Kidney (tissue), 14 donors: ENCODE data around the gene SLC25A26. TPM values are rescaled to one million over a fixed set of nuclear protein-coding genes. Genes with fewer than 3 reads are reported as not detected.

Source experiments
- DNase-seq, 5 donors: peaks; one replicate each; pipeline ENCODE4 v3.0.0-alpha.2; 2013 to 2020
- FAIRE-seq: peaks from 2 replicates; lab custom pipeline; 2012; peaks lifted over from hg19 to GRCh38; lab: Jason Lieb, UNC
- H3K27ac ChIP-seq, 2 donors: one replicate each; pipeline ENCODE4 v1.7.0; 2013; ENCODE audit warnings: low read depth in 2 of 2, low read length in 2 of 2, inconsistent platforms in 1 of 2
- H3K27me3 ChIP-seq: one replicate; pipeline ENCODE4 v1.7.1; 2013; ENCODE audit warnings: low read length, inconsistent platforms; ENCODE audit not compliant: control insufficient read depth, insufficient read depth
- H3K36me3 ChIP-seq, 3 donors: one replicate each; pipeline versions ENCODE4 v1.7.0 to v1.7.1; 2013; ENCODE audit warnings: low read length in 3 of 3, control low read depth in 1 of 3, inconsistent platforms in 1 of 3; ENCODE audit not compliant: insufficient read depth in 3 of 3, control insufficient read depth in 2 of 3
- H3K4me1 ChIP-seq, 3 donors: one replicate each; pipeline versions ENCODE4 v1.7.0 to v1.7.1; 2013; ENCODE audit warnings: low read length in 3 of 3, inconsistent platforms in 1 of 3, low read depth in 1 of 3; ENCODE audit not compliant: control insufficient read depth in 2 of 3, insufficient read depth in 2 of 3
- H3K4me3 ChIP-seq, 3 donors: one replicate each; pipeline versions ENCODE4 v1.7.0 to v1.8.1; 2013; ENCODE audit warnings: low read length in 3 of 3, control low read depth in 1 of 3, inconsistent platforms in 1 of 3
- H3K9ac ChIP-seq, 3 donors: one replicate each; pipeline versions ENCODE4 v1.7.0 to v1.7.1; 2013; ENCODE audit warnings: low read length in 3 of 3, control low read depth in 1 of 3, inconsistent platforms in 1 of 3
- H3K9me3 ChIP-seq, 3 donors: one replicate each; pipeline versions ENCODE4 v1.7.0 to v1.7.1; 2013; ENCODE audit warnings: low read length in 3 of 3, control low read depth in 1 of 3, inconsistent platforms in 1 of 3; ENCODE audit not compliant: control insufficient read depth in 2 of 3, insufficient read depth in 1 of 3
- intact Hi-C: fragments of 100-400 bp; cut with DNase I; formaldehyde crosslinking; loops from one replicate; pipeline ENCODE4 v1.11.1; 2022
- polyA plus RNA-seq: library from polyadenylated mRNA; stranded (reverse); fragments of 350-450 nt; fragmentation: Illumina TruSeq; extraction: RNeasy Lipid Tissue Mini Kit (QIAGEN cat#74804); gene quantifications from one replicate; pipeline ENCODE4 v1.2.3, GENCODE V29; 2014; ENCODE audit warnings: low read depth, low replicate concordance; ENCODE audit not compliant: insufficient read depth
- total RNA-seq: library from RNA; stranded (reverse); fragmentation: NEBNext Ultra II Directional; extraction: Animal tissue kit (Norgen Biotek cat#: 25700); gene quantifications from one replicate; pipeline ENCODE4 v1.2.1, GENCODE V29; 2021
- TF ChIP-seq, protein P1 (sequence below): IDR thresholded peaks from 3 replicates; pipeline ENCODE4 v1.5.1; 2012; ENCODE audit warnings: mild to moderate bottlenecking, moderate library complexity, borderline replicate concordance; ENCODE audit not compliant: insufficient read depth; ENCODE audit errors: extremely low read depth
- donor health status: control.
- donor health status: control.
- donor health status: control.
- donor health status: control.
- donor health status: control.
- donor health status: DM: yes; HTN: yes; CAD: no.
- donor health status: Normal renal cell carcinoma (clear cell type).

The SLC25A26 gene
- total and polyA plus RNA-seq, 2 donors from 2014 or later, result 23.9 to 25.4 TPM

DNA sequence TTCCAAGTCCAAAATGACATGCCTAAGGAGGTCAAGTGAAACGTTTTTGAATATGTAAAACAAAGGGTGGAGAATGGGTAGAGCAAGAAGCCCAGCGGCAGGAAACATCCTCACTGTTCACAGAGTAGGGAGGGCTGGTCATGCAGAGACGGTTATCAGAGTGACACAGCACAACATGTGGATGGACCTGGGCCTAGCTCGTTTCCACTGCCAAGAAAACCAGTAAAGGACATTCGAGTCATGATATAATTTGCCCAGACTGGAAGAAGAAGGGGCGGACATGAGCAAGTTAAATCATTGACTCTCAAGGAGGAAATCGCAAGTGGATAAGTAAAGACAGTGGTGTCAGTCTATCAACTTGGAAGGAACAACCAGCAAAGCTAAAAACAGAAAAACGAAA is 190.7 kb downstream of the SLC25A26 start:
- H3K36me3 ChIP-seq, result peaks cover 0 to 16% (median 8%) of the 10 kb centered on the region in 3 donors
- FAIRE-seq, result no peak
- H3K4me3 ChIP-seq, result no peak overlapping the region
- TF ChIP-seq, protein P1, sequence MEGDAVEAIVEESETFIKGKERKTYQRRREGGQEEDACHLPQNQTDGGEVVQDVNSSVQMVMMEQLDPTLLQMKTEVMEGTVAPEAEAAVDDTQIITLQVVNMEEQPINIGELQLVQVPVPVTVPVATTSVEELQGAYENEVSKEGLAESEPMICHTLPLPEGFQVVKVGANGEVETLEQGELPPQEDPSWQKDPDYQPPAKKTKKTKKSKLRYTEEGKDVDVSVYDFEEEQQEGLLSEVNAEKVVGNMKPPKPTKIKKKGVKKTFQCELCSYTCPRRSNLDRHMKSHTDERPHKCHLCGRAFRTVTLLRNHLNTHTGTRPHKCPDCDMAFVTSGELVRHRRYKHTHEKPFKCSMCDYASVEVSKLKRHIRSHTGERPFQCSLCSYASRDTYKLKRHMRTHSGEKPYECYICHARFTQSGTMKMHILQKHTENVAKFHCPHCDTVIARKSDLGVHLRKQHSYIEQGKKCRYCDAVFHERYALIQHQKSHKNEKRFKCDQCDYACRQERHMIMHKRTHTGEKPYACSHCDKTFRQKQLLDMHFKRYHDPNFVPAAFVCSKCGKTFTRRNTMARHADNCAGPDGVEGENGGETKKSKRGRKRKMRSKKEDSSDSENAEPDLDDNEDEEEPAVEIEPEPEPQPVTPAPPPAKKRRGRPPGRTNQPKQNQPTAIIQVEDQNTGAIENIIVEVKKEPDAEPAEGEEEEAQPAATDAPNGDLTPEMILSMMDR, result no peak
- H3K27me3 ChIP-seq, result no peaks in the 10 kb centered on the region
- intact Hi-C loops, result no loop called here
- H3K27ac ChIP-seq, result no peak overlapping the region
- H3K9me3 ChIP-seq, result no peaks in the 10 kb centered on the region
- H3K9ac ChIP-seq, result no peak overlapping the region
- H3K4me1 ChIP-seq, result no peaks in the 10 kb centered on the region
- peak in 1 of 5 donors; percentile 4 for DNase-seq

DNA sequence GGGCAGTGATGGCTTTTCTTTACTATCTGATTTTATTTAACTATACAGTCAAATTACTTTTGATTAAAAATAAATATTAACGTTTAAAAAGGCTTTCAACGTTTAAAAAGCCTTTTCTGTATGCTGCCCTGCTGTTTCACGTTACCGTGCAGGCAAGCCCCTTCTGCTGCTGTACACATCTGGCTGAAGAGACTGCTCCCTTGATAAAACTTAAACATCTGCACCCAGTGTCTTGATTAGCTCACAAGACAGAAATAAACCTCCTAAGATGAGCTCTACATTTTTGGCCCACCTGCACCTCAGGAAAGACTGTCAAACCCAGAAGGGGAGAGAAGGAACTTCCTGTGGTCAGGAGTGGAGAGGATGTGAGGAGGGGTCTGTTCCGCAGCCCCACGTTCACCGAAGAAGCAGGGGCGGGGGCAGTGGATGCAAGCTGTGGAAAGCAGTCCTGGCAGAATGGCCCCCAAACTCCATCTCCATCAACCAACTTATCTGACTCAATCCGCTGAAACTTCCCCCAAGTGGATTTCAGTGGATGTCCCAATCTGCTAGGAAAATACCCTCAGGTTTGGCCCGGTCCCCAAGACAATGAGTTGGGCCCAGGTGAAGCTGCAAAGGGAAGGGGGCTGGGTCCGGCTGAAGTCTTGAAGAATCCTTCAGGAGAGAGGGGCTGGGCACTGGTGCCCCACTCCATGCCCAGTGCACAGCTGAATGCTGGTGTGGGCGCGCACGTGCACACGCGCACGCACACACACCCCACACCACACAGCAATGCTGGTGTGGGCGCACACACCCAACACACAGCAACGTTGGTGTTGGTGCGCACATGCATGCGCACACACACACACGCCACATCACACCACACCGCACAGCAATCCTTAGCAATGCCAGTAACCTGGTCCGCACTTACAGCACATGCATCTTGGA is 191.4 kb downstream of the SLC25A26 start:
- TF ChIP-seq, protein P1, result no peak
- intact Hi-C loops, result no loop called here
- Histone ChIP-seq H3K4me3 (no peak overlapping the region), H3K36me3 (peaks cover 0 to 14% (median 6%) of the 10 kb centered on the region in 3 donors), H3K9me3 (no peaks in the 10 kb centered on the region), H3K27ac (no peak overlapping the region), H3K4me1 (no peaks in the 10 kb centered on the region), H3K9ac (no peak overlapping the region), H3K27me3 (no peaks in the 10 kb centered on the region)
- peak in 1 of 5 donors; percentile 11 for DNase-seq
- no peak for FAIRE-seq

DNA sequence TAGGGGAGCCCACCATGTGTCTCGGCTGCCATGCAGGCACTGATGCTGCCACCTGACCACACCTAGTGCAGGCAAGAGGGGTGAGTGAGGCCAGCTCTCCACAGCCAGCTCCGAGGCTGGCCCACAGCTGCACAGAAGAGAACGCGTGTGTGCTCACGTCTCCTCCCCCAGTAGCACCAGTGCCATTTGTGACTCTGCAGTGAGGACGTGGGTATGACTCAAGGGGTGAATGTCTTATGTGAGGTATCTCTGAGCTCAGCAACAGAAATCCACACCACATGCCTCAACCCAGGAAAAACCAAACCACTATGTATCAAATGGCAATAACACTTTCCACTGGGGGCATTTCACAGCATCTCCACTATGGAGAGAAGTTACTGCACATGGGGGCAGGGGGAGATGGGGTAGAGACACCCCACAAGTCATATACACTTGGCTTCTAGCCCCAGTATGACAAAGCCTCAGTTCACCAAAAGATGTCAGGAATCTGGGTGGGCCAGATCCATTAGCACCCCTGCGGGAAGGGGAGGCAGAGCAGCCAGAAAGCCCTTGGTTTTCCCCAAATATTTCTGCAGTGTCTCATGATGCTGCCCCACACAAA is 192.4 kb downstream of the SLC25A26 start:
- TF ChIP-seq, protein P1, result no peak
- Histone ChIP-seq H3K9ac (no peak overlapping the region), H3K4me1 (no peaks in the 10 kb centered on the region), H3K36me3 (peaks cover 0 to 14% (median 5%) of the 10 kb centered on the region in 3 donors), H3K9me3 (no peaks in the 10 kb centered on the region), H3K4me3 (no peak overlapping the region), H3K27ac (no peak overlapping the region), H3K27me3 (no peaks in the 10 kb centered on the region)
- intact Hi-C loops, result no loop called here
- DNase-seq (peak in 1 of 5 donors; percentile 11), FAIRE-seq (no peak)
